SK-N-SH (cell line): ENCODE data around the gene UCKL1. TPM values are rescaled to one million over a fixed set of nuclear protein-coding genes. Genes with fewer than 3 reads are reported as not detected.

Experiments
- CTCF ChIA-PET: fragments of 300-600, 350-600 bp; formaldehyde crosslinking; extraction: SDS; loops from one replicate; lab custom pipeline; 2021; lab: Yijun Ruan, JAX
- POLR2A ChIA-PET: fragments of 350-600 bp; sonication (Branson Sonifier 250); formaldehyde crosslinking; extraction: SDS; loops from one replicate; lab custom pipeline; 2020; ENCODE audit warnings: antibody characterized with exemption, inconsistent platforms; lab: Yijun Ruan, JAX
- DNase-seq: peaks from one replicate; pipeline ENCODE4 v3.0.0; 2012
- H2AFZ ChIP-seq: fragments of 200-600 bp; sonication (generic); 2 replicates; pipeline ENCODE4 v1.8.1; 2016; ENCODE audit warnings: antibody characterized with exemption, mild to moderate bottlenecking, low read depth
- H3F3A ChIP-seq: fragments of 200-600 bp; sonication (generic); replicated peaks from 2 replicates; pipeline ENCODE3; 2016; ENCODE audit warnings: antibody characterized with exemption, mild to moderate bottlenecking; ENCODE audit not compliant: insufficient read depth
- H3K27ac ChIP-seq, 2 experiments: fragments of 200-500 bp in 1 of 2; fragments of 200-600 bp in 1 of 2; sonication (Bioruptor generic) in 1 of 2; sonication (generic), shearing (Covaris generic) in 1 of 2; 2 replicates each; pipeline versions ENCODE4 v1.5.1 to v1.6.1; 2014 to 2016; ENCODE audit warnings: low read depth in 2 of 2, inconsistent platforms in 1 of 2, low read length in 1 of 2, mild to moderate bottlenecking in 1 of 2, mixed read lengths in 1 of 2
- H3K27me3 ChIP-seq: fragments of 200-600 bp; sonication (generic), shearing (Covaris generic); 2 replicates; pipeline ENCODE4 v1.6.1; 2016; ENCODE audit warnings: mixed run types; ENCODE audit not compliant: insufficient read depth
- H3K36me3 ChIP-seq, 2 experiments: fragments of 200-500 bp in 1 of 2; fragments of 200-600 bp in 1 of 2; sonication (Bioruptor generic) in 1 of 2; sonication (generic) in 1 of 2; replicated peaks in 1 of 2; 2 replicates each; pipeline versions ENCODE3 to v1.5.1; 2014 to 2016; ENCODE audit warnings: low read length in 1 of 2, mild to moderate bottlenecking in 1 of 2; ENCODE audit not compliant: insufficient read depth in 2 of 2, control insufficient read depth in 1 of 2
- H3K4me1 ChIP-seq, 2 experiments: fragments of 200-500 bp in 1 of 2; fragments of 200-600 bp in 1 of 2; sonication (Bioruptor generic) in 1 of 2; sonication (generic), shearing (Covaris generic) in 1 of 2; 2 replicates each; pipeline versions ENCODE4 v1.5.1 to v1.6.1; 2014 to 2016; ENCODE audit warnings: low read depth in 1 of 2, low read length in 1 of 2, mixed run types in 1 of 2; ENCODE audit not compliant: insufficient read depth in 2 of 2, control insufficient read depth in 1 of 2
- H3K4me2 ChIP-seq: fragments of 200-600 bp; sonication (generic), shearing (Covaris generic); 2 replicates; pipeline ENCODE4 v1.6.1; 2017; ENCODE audit warnings: mixed run types
- H3K4me3 ChIP-seq, 2 experiments: fragments of 200-500 bp in 1 of 2; fragments of 200-600 bp in 1 of 2; sonication (Bioruptor generic) in 1 of 2; sonication (generic), shearing (Covaris generic) in 1 of 2; 2 replicates each; pipeline versions ENCODE4 v1.5.1 to v1.8.1; 2014 to 2016; ENCODE audit warnings: low read depth in 2 of 2, inconsistent platforms in 1 of 2, low read length in 1 of 2, mild to moderate bottlenecking in 1 of 2, mixed read lengths in 1 of 2, moderate library complexity in 1 of 2
- H3K79me2 ChIP-seq: fragments of 200-600 bp; sonication (generic); 2 replicates; pipeline ENCODE4 v1.8.1; 2017; ENCODE audit warnings: mild to moderate bottlenecking; ENCODE audit not compliant: insufficient read depth
- H3K9ac ChIP-seq: fragments of 200-600 bp; sonication (generic); 2 replicates; pipeline ENCODE4 v1.6.1; 2017; ENCODE audit warnings: mixed run types
- H3K9me2 ChIP-seq: fragments of 200-600 bp; sonication (generic); 2 replicates; pipeline ENCODE4 v1.6.1; 2017; ENCODE audit warnings: mixed run types
- H3K9me3 ChIP-seq: fragments of 200-600 bp; sonication (generic); 2 replicates; pipeline ENCODE4 v1.6.1; 2017; ENCODE audit warnings: mixed run types, mild to moderate bottlenecking, moderate library complexity
- H4K20me1 ChIP-seq: fragments of 200-600 bp; sonication (generic); 2 replicates; pipeline ENCODE4 v1.6.1; 2017; ENCODE audit warnings: mild to moderate bottlenecking, mixed run types; ENCODE audit not compliant: insufficient read depth
- CHD2 ChIP-seq: fragments of 150-350 bp; IDR thresholded peaks from 2 replicates; pipeline ENCODE4 v1.6.1; 2018; ENCODE audit warnings: low read length; ENCODE audit not compliant: partially characterized antibody
- ELF1 ChIP-seq: IDR thresholded peaks from 2 replicates; pipeline ENCODE4 v1.4.0; 2012
- MEF2A ChIP-seq: IDR thresholded peaks from 2 replicates; pipeline ENCODE4 v1.4.0; 2012; ENCODE audit warnings: low read depth, borderline replicate concordance
- NFIC ChIP-seq: IDR thresholded peaks from 2 replicates; pipeline ENCODE4 v1.4.0; 2012; ENCODE audit warnings: borderline replicate concordance
- PBX3 ChIP-seq: IDR thresholded peaks from 2 replicates; pipeline ENCODE4; 2012
- RAD21 ChIP-seq: IDR thresholded peaks from 2 replicates; pipeline ENCODE4 v1.6.1; 2012; ENCODE audit warnings: mild to moderate bottlenecking, low read length
- RXRA ChIP-seq: IDR thresholded peaks from 2 replicates; pipeline ENCODE4 v1.4.0; 2012; ENCODE audit warnings: low read depth, mild to moderate bottlenecking, borderline replicate concordance
- SIN3A ChIP-seq: IDR thresholded peaks from 2 replicates; pipeline ENCODE4 v1.6.1; 2012; ENCODE audit warnings: low read depth, mild to moderate bottlenecking, low read length, moderate library complexity, borderline replicate concordance
- TEAD4 ChIP-seq: IDR thresholded peaks from 2 replicates; pipeline ENCODE4 v1.4.0; 2012; ENCODE audit warnings: mild to moderate bottlenecking, borderline replicate concordance; ENCODE audit not compliant: insufficient read depth
- USF1 ChIP-seq: IDR thresholded peaks from 2 replicates; pipeline ENCODE4 v1.4.0; 2012; ENCODE audit warnings: low read depth, borderline replicate concordance
- USF2 ChIP-seq: fragments of 150-350 bp; IDR thresholded peaks from 2 replicates; pipeline ENCODE4 v1.6.1; 2017; ENCODE audit warnings: antibody characterized with exemption, low read length, low read depth, borderline replicate concordance
- ZBTB33 ChIP-seq: IDR thresholded peaks from 2 replicates; pipeline ENCODE4 v1.4.0; 2012; ENCODE audit warnings: low read depth, borderline replicate concordance
- WGBS: methylation state at CpG from one replicate; pipeline ENCODE4 v1.1.6; 2017; ENCODE audit warnings: low lambda C conversion rate; 5-methylcytosine and 5-hydroxymethylcytosine counted together
- polyA plus RNA-seq, 3 experiments: library from polyadenylated mRNA; depleted of rRNA; stranded (reverse); fragments of >200 nt; gene quantifications; 2 replicates each; pipeline ENCODE4 v1.2.3, GENCODE V29; 2012
- TF ChIP-seq, protein P1 (sequence below): IDR thresholded peaks from 2 replicates; pipeline ENCODE4 v1.4.0; 2012; ENCODE audit warnings: low read depth
- TF ChIP-seq, protein P2 (sequence below): fragments of 200-600 bp; sonication (generic); IDR thresholded peaks from 2 replicates; pipeline ENCODE4 v1.6.1; 2017; ENCODE audit warnings: antibody characterized with exemption, mild to moderate bottlenecking, moderate library complexity
- TF ChIP-seq, protein P3 (sequence below): fragments of 150-350 bp; IDR thresholded peaks from 2 replicates; pipeline ENCODE4 v1.6.1; 2016; ENCODE audit warnings: mild to moderate bottlenecking, low read depth, low read length

The UCKL1 gene
- polyA plus RNA-seq, 1 of the 3 experiments (the other 2 are of a cell fraction) = 71.6 TPM

- no peaks in the 10 kb centered on the region for H3K9me2 ChIP-seq
- peaks cover 5% of the 10 kb centered on the region; the same call in 1 of the 2 replicates for H3K79me2 ChIP-seq
- H3K9me3 ChIP-seq = no peaks in the 10 kb centered on the region
- H3K36me3 ChIP-seq = peaks cover 0 to 50% of the 10 kb centered on the region in 2 experiments
- ChIA-PET POLR2A (no interaction called here), CTCF (no interaction called here)
- no peak overlapping the region for H2AFZ ChIP-seq
- H3K4me1 ChIP-seq = no peaks in the 10 kb centered on the region
- H3K27me3 ChIP-seq = no peaks in the 10 kb centered on the region
- H3K4me2 ChIP-seq = no peak overlapping the region
- H3K9ac ChIP-seq = no peak overlapping the region
- no peak overlapping the region for H3K27ac ChIP-seq
- TF ChIP-seq NFIC (no peak), USF2 (no peak), ELF1 (no peak), RXRA (no peak), CHD2 (no peak), SIN3A (no peak), TEAD4 (no peak), PBX3 (no peak), RAD21 (no peak), MEF2A (no peak), USF1 (no peak), ZBTB33 (no peak)
- TF ChIP-seq, protein P1, sequence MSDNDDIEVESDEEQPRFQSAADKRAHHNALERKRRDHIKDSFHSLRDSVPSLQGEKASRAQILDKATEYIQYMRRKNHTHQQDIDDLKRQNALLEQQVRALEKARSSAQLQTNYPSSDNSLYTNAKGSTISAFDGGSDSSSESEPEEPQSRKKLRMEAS = no peak
- TF ChIP-seq, protein P2, sequence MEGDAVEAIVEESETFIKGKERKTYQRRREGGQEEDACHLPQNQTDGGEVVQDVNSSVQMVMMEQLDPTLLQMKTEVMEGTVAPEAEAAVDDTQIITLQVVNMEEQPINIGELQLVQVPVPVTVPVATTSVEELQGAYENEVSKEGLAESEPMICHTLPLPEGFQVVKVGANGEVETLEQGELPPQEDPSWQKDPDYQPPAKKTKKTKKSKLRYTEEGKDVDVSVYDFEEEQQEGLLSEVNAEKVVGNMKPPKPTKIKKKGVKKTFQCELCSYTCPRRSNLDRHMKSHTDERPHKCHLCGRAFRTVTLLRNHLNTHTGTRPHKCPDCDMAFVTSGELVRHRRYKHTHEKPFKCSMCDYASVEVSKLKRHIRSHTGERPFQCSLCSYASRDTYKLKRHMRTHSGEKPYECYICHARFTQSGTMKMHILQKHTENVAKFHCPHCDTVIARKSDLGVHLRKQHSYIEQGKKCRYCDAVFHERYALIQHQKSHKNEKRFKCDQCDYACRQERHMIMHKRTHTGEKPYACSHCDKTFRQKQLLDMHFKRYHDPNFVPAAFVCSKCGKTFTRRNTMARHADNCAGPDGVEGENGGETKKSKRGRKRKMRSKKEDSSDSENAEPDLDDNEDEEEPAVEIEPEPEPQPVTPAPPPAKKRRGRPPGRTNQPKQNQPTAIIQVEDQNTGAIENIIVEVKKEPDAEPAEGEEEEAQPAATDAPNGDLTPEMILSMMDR = no peak
- TF ChIP-seq, protein P3, sequence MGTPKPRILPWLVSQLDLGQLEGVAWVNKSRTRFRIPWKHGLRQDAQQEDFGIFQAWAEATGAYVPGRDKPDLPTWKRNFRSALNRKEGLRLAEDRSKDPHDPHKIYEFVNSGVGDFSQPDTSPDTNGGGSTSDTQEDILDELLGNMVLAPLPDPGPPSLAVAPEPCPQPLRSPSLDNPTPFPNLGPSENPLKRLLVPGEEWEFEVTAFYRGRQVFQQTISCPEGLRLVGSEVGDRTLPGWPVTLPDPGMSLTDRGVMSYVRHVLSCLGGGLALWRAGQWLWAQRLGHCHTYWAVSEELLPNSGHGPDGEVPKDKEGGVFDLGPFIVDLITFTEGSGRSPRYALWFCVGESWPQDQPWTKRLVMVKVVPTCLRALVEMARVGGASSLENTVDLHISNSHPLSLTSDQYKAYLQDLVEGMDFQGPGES = no peak
- TF ChIP-seq, all 33 proteins: peak for 0
- Histone ChIP-seq H4K20me1 (peaks cover 27% of the 10 kb centered on the region; the same call in 1 of the 2 replicates), H3F3A (peaks cover 3% of the 10 kb centered on the region), H3K4me3 (no peak overlapping the region)
- no peak for DNase-seq
- 86% methylated on average over 11 of the region's 14 CpGs for WGBS
Observed at GRCh38 chr20:63937596-63937995, 18.6 kb downstream of the UCKL1 start.
